Mucosa of descending colon (tissue), 3 donors: ENCODE measurements around the gene CERS6. TPM values are rescaled to one million over a fixed set of nuclear protein-coding genes. Genes with fewer than 3 reads are reported as not detected.

Source experiments
- ATAC-seq: fragments of 200-7000 bp; cut with Tn5 transposase; one replicate; pipeline ENCODE4 v1.9.1; 2020; ENCODE audit warnings: mild to moderate bottlenecking, moderate library complexity
- DNase-seq, 3 donors: peaks; one replicate each; pipeline ENCODE4 v3.0.0-alpha.2; 2020
- H3K36me3 ChIP-seq: fragments of 200-600 bp; one replicate; pipeline ENCODE4 v1.8.0; 2021; ENCODE audit warnings: low read depth, mild to moderate bottlenecking
- H3K4me1 ChIP-seq: fragments of 200-600 bp; one replicate; pipeline ENCODE4 v1.8.0; 2021; ENCODE audit warnings: low read depth, mild to moderate bottlenecking
- H3K4me3 ChIP-seq: fragments of 200-600 bp; one replicate; pipeline ENCODE4 v1.8.0; 2021; ENCODE audit warnings: mild to moderate bottlenecking
- H3K9me3 ChIP-seq: fragments of 200-600 bp; one replicate; pipeline ENCODE4 v1.8.0; 2021; ENCODE audit warnings: mild to moderate bottlenecking
- CTCF ChIP-seq: fragments of 200-600 bp; IDR thresholded peaks from one replicate; pipeline ENCODE4 v1.8.0; 2022; ENCODE audit warnings: antibody characterized with exemption, mild to moderate bottlenecking
- intact Hi-C, 2 donors: fragments of 100-400 bp; cut with DNase I in 1 of 2; cut with micrococcal nuclease in 1 of 2; formaldehyde crosslinking; loops; one replicate each; pipeline versions ENCODE4 v1.11.0 to v1.11.1; 2022; cut with DNase I, micrococcal nuclease
- total RNA-seq, 3 donors: library from RNA; stranded (reverse); fragmentation: NEBNext Ultra II Directional in 2 of 3; extraction: Animal tissue kit (Norgen Biotek cat#: 25700) in 2 of 3; gene quantifications; one replicate each; pipeline versions ENCODE4 v1.2.1 to v1.2.4, GENCODE V29; 2021 to 2023
- donor health status: DM: no; HTN: no; CAD: no; lungs with moderate emphysema.
- donor health status: DM: no; HTN: no; CAD: no.
- donor health status: DM: no; HTN: yes; CAD: no.

The CERS6 gene
- total RNA-seq, 3 donors from 2014 or later: 27.4 to 67.2 (median 65.0) TPM

GRCh38 chr2:168454737-168455644, 1.1 kb upstream of the CERS6 start:
- H3K4me3 ChIP-seq: no peak overlapping the region
- H3K4me1 ChIP-seq: no peaks in the 10 kb centered on the region
- no peaks in the 10 kb centered on the region for H3K9me3 ChIP-seq
- DNase-seq (no peak), ATAC-seq (no peak)
- TF ChIP-seq CTCF: no peak
- no peaks in the 10 kb centered on the region for H3K36me3 ChIP-seq
- intact Hi-C loops: no loop called here

- DNase-seq: peak; percentile 56 to 68 (median 66)
- Histone ChIP-seq H3K4me1 (no peaks in the 10 kb centered on the region), H3K4me3 (peak overlapping the region; percentile 85), H3K36me3 (no peaks in the 10 kb centered on the region), H3K9me3 (no peaks in the 10 kb centered on the region)
- intact Hi-C loops: no loop called here
- ATAC-seq: peak; percentile 61
- no peak for TF ChIP-seq CTCF
Measured at GRCh38 chr2:168456521-168457189, 583 bp downstream of the CERS6 start.

DNA sequence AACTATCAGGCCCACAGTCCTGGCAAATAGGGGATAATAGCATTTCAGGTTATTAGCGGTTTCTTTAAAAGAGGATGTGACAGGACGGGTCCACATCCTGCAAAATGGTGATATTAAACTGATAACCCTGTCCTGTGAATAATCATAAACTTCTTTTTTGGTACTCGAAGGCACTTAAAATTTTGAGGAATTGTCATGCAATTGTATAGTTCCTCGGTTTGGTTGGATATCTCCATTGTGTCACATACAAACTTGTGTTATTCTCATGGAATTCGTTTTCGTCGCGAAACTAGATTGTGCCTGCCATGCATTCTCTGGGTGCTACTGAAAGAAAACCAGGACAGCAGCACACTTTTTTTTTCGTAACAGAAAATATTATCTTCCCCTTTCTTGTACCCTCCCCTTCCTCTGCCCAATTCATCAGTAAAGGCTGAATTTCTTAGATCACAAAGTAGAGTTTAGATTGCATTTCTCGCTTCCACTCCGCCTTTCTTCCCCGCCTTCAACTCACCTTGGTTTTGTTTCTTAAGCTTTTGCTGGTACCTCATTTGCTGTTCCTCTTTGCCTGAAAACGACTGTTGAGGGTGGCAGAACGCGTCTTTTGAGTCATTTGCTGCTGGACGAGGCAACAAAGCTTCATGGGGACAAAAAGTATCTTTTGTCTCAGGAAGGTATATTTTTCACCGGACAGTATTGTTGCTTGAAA, 1.3 kb downstream of the CERS6 start:
- H3K4me1 ChIP-seq: no peaks in the 10 kb centered on the region
- no peaks in the 10 kb centered on the region for H3K36me3 ChIP-seq
- peak overlapping the region; percentile 85 for H3K4me3 ChIP-seq
- ATAC-seq (no peak), DNase-seq (no peak)
- TF ChIP-seq CTCF: no peak
- intact Hi-C loops: no loop called here
- no peaks in the 10 kb centered on the region for H3K9me3 ChIP-seq

DNA sequence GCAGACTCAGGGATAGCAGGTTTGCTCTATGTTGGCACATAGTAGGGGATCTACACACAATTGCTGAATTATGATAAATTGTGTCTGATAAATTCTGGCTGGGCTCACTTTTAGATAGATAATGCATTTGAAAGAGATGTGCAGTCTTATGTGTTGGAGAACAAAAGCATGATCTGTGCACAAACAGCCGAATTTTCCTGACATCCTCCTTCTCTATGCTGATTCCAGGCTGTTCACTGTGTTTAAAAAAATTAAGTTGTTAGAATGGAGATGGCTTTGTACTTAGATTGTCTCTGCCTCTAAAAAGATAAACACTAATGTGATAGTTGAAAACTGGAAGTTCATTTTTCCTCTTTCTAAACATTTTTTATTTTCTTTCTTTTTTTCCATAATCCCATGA, 2.1 kb downstream of the CERS6 start:
- no peak for ATAC-seq
- Histone ChIP-seq H3K9me3 (no peaks in the 10 kb centered on the region), H3K4me3 (no peak overlapping the region), H3K36me3 (no peaks in the 10 kb centered on the region), H3K4me1 (no peaks in the 10 kb centered on the region)
- intact Hi-C loops: no loop called here
- TF ChIP-seq CTCF: no peak
- DNase-seq: no peak

- Histone ChIP-seq H3K36me3 (no peaks in the 10 kb centered on the region), H3K4me3 (no peak overlapping the region), H3K4me1 (no peaks in the 10 kb centered on the region), H3K9me3 (no peaks in the 10 kb centered on the region)
- DNase-seq: no peak
- ATAC-seq: no peak
- no peak for TF ChIP-seq CTCF
- intact Hi-C loops: no loop called here
Measured at GRCh38 chr2:168459256-168459655, 3.2 kb downstream of the CERS6 start.
